Measurements from ENCODE around the gene OR7A10. TPM values are rescaled to one million over a fixed set of nuclear protein-coding genes. Genes with fewer than 3 reads are reported as not detected.

The OR7A10 gene
- total RNA-seq, 4 donors from 2014 or later, result not detected

DNA sequence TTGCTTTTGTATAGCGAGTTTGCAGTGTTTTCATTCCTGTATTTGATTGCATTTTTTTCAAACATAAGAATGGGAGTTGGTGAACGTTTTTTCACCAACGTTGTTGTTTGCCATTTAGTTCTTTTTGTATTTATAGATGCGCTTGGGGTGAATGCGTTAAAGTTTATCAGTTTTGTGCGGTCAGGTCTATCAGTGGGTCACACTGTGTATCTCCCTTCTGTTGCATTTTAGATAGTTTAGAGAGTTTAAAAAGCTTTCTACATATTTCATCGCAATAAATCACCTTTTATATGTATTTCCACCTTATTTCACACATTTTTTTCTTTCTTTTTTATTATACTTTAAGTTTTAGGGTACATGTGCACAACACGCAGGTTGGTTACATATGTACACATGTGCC lies 30.1 kb downstream of the OR7A10 start:
- 76% methylated on average over 8 of the region's 8 CpGs for WGBS
- Histone ChIP-seq H3K4me1 (no peaks in the 10 kb centered on the region), H3K4me3 (no peak overlapping the region), H3K9me3 (no peaks in the 10 kb centered on the region), H3K36me3 (no peaks in the 10 kb centered on the region), H3K27ac (replicated peaks in 1 of 4) (no peak overlapping the region), H3K27me3 (peaks cover 0 to 10% (median 0%) of the 10 kb centered on the region in 4 donors)
- TF ChIP-seq POLR2AphosphoS5 (IDR thresholded peaks at IDR 0.05) (no peak), EP300 (IDR thresholded peaks at IDR 0.05) (no peak), CTCF (IDR thresholded peaks at IDR 0.05) (no peak), POLR2A (IDR thresholded peaks at IDR 0.05; ENCODE audit: low read depth) (no peak)
- intact Hi-C loops (cut with DNase I), result no loop called here
- DNase-seq (ENCODE audit: extremely low spot score), result no peak

DNA sequence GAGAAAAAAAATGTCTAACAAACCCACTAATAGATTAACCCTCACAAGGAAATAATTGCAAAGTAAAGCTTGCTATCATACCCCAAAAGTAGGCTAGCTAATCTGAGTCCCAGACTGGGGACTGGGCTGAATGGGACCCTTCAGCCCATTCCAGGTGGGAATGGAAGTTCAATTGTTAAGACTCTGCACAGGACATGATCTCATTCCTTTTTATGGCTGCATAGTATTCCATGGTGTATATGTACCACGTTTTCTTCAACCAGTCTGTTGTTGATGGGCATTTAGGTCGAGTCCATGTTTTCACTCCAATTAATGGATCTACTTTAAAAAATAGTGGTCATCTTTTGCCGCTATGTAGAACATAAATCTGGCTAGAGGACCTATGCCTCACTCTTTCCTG lies 31.7 kb downstream of the OR7A10 start:
- no peak overlapping the region for H3K27ac ChIP-seq (replicated peaks in 1 of 4)
- intact Hi-C loops (cut with DNase I), result no loop called here
- no peaks in the 10 kb centered on the region for H3K4me1 ChIP-seq
- no peak for DNase-seq (ENCODE audit: extremely low spot score)
- no peaks in the 10 kb centered on the region for H3K9me3 ChIP-seq
- H3K27me3 ChIP-seq, result peaks cover 0 to 6% (median 0%) of the 10 kb centered on the region in 4 donors
- H3K4me3 ChIP-seq, result no peak overlapping the region
- no peaks in the 10 kb centered on the region for H3K36me3 ChIP-seq
- TF ChIP-seq POLR2A (IDR thresholded peaks at IDR 0.05; ENCODE audit: low read depth), result no peak
- no peak for TF ChIP-seq EP300 (IDR thresholded peaks at IDR 0.05)
- no peak for TF ChIP-seq POLR2AphosphoS5 (IDR thresholded peaks at IDR 0.05)
- TF ChIP-seq CTCF (IDR thresholded peaks at IDR 0.05), result no peak
- 87% methylated on average over 3 of the region's 3 CpGs for WGBS

GRCh38 chr19:14814982-14815652 lies 33.6 kb downstream of the OR7A10 start:
- WGBS, result 58% methylated on average over 2 of the region's 2 CpGs
- no peak for DNase-seq (ENCODE audit: extremely low spot score)
- Histone ChIP-seq H3K4me3 (no peak overlapping the region), H3K27me3 (no peaks in the 10 kb centered on the region), H3K27ac (replicated peaks in 1 of 4) (no peak overlapping the region), H3K36me3 (no peaks in the 10 kb centered on the region), H3K4me1 (no peaks in the 10 kb centered on the region), H3K9me3 (no peaks in the 10 kb centered on the region)
- TF ChIP-seq CTCF (IDR thresholded peaks at IDR 0.05), result no peak
- no peak for TF ChIP-seq POLR2A (IDR thresholded peaks at IDR 0.05; ENCODE audit: low read depth)
- TF ChIP-seq EP300 (IDR thresholded peaks at IDR 0.05), result no peak
- TF ChIP-seq POLR2AphosphoS5 (IDR thresholded peaks at IDR 0.05), result no peak
- intact Hi-C loops (cut with DNase I), result no loop called here

DNA sequence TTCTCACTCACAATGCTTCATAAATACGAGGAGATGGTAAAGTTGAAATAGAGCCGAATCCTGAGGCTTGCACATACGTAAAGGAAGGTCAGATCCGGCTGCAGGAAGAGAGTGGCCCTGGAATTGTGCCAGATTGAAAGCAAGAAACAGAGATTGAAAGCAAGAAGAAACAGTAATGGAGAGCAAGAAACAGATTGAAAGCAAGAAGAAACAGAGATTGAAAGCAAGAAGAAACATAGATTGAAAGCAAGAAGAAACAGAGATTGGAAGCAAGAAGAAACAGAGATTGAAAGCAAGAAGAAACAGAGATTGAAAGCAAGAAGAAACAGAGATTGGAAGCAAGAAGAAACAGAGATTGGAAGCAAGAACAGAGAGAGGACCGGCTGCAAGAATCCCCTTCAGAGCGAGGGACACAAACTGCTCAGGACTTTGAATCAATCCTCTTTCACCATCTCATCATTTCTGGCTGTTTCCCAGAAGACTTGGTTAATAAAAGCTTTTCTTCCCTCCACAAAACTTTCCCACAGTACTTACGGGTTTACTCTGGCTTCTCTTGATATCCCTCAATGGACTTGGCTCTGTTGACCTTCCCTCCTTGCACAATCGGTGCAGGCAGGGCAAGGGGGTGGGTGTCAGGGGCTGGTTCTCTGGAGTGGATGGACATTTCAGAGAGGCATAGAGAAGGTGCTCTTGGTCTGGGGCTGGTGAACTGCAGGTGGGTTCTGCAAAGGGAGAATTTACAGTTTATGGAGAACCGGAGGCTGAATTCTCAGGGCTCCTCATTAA lies 39.3 kb downstream of the OR7A10 start:
- Histone ChIP-seq H3K4me3 (no peak overlapping the region), H3K9me3 (no peaks in the 10 kb centered on the region), H3K27me3 (no peaks in the 10 kb centered on the region), H3K4me1 (no peaks in the 10 kb centered on the region), H3K27ac (replicated peaks in 1 of 4) (no peak overlapping the region), H3K36me3 (no peaks in the 10 kb centered on the region)
- intact Hi-C loops (cut with DNase I), result no loop called here
- DNase-seq (ENCODE audit: extremely low spot score), result no peak
- TF ChIP-seq POLR2A (IDR thresholded peaks at IDR 0.05; ENCODE audit: low read depth), result no peak
- TF ChIP-seq EP300 (IDR thresholded peaks at IDR 0.05), result no peak
- no peak for TF ChIP-seq POLR2AphosphoS5 (IDR thresholded peaks at IDR 0.05)
- TF ChIP-seq CTCF (IDR thresholded peaks at IDR 0.05), result no peak
- WGBS, result 43% methylated on average over 9 of the region's 9 CpGs

Data from esophagus muscularis mucosa (tissue), 4 donors.